ENCODE measurements around the gene TANK.
"Not testable (repeated sequence)": the region's sequence is repeated elsewhere in the genome, so short reads cannot be mapped to it uniquely, and the experiment has no call there.

DNA sequence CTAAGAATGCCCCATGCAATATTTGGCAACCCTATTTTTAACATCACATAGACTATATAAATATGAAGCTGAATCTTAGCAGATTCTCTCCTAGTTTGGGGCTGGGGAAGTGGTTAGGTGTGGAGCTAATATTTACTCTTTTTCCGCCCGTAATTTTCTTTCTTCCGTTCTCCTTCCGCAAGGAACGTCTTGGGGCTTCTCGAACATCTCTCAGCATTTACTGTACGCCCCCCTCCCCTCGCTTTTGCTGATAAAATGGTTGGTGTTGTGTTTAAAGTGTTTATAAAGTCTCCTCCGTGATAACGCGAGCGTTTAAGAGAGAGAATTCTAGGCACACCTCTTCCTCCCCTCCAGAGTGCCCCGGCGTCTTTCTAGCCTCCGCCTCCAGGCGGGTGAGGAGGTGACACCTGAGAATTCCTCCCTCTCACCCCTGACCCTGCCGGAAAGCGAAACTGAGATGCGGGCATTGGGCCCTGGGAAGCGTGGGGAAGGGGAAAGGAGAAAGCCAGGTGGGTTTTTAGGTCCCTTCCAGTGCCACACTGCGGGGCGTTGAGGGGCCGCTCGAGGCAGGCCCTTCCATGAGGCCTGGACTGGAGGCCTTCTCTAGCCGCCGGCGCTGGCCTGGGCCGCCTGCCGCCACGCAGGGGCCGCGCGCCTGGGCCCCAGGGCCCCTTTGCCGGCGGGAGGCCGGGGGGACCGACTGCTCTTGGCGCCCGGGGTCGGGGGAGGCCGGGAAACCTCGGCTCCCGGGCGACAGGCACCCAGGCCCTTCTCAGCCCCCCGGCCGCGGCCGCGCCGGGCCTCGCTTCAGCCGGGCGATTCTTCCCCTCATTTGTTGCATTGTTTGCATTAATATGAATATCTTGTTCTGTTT is 84.4 kb downstream of the TANK start:
- not testable (repeated sequence) for TF ChIP-seq ZNF232 (CRISPR knock-in tag; IDR thresholded peaks at IDR 0.05); NFYB (CRISPR knock-in tag; conservative IDR thresholded peaks at IDR 0.05; ENCODE audit: low read depth); ZNF263 (CRISPR knock-in tag; IDR thresholded peaks at IDR 0.05; ENCODE audit: low read depth); CREM (CRISPR knock-in tag; IDR thresholded peaks at IDR 0.05); FOXP1 (CRISPR knock-in tag; IDR thresholded peaks at IDR 0.05; ENCODE audit: borderline replicate concordance)
- TF ChIP-seq, protein P1, sequence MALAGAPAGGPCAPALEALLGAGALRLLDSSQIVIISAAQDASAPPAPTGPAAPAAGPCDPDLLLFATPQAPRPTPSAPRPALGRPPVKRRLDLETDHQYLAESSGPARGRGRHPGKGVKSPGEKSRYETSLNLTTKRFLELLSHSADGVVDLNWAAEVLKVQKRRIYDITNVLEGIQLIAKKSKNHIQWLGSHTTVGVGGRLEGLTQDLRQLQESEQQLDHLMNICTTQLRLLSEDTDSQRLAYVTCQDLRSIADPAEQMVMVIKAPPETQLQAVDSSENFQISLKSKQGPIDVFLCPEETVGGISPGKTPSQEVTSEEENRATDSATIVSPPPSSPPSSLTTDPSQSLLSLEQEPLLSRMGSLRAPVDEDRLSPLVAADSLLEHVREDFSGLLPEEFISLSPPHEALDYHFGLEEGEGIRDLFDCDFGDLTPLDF (CRISPR knock-in tag; IDR thresholded peaks at IDR 0.05), result not testable (repeated sequence)
- TF ChIP-seq, protein P2, sequence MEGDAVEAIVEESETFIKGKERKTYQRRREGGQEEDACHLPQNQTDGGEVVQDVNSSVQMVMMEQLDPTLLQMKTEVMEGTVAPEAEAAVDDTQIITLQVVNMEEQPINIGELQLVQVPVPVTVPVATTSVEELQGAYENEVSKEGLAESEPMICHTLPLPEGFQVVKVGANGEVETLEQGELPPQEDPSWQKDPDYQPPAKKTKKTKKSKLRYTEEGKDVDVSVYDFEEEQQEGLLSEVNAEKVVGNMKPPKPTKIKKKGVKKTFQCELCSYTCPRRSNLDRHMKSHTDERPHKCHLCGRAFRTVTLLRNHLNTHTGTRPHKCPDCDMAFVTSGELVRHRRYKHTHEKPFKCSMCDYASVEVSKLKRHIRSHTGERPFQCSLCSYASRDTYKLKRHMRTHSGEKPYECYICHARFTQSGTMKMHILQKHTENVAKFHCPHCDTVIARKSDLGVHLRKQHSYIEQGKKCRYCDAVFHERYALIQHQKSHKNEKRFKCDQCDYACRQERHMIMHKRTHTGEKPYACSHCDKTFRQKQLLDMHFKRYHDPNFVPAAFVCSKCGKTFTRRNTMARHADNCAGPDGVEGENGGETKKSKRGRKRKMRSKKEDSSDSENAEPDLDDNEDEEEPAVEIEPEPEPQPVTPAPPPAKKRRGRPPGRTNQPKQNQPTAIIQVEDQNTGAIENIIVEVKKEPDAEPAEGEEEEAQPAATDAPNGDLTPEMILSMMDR (IDR thresholded peaks at IDR 0.05), result not testable (repeated sequence)

Measured in WTC11 (cell line).